GM10266 (cell line): ENCODE results near the gene DDX56.

Experiments used
- DNase-seq: peaks from one replicate; pipeline ENCODE4 v3.0.0; 2012; ENCODE audit errors: extremely low spot score
- CTCF ChIP-seq: IDR thresholded peaks from 2 replicates; pipeline ENCODE4 v1.5.1; 2012; ENCODE audit warnings: mild to moderate bottlenecking, low read depth; ENCODE audit not compliant: control insufficient read depth, insufficient read depth; ENCODE audit errors: missing control alignments

DDX56 gene

GRCh38 chr7:44531421-44532380 lies 42.0 kb downstream of the DDX56 start:
- no peak for TF ChIP-seq CTCF
- no peak for DNase-seq

GRCh38 chr7:44530990-44531389 lies 42.7 kb downstream of the DDX56 start:
- no peak for DNase-seq
- no peak for TF ChIP-seq CTCF

GRCh38 chr7:44524811-44525388 lies 48.8 kb downstream of the DDX56 start:
- no peak for TF ChIP-seq CTCF

GRCh38 chr7:44522315-44522714 lies 51.4 kb downstream of the DDX56 start:
- no peak for DNase-seq
- TF ChIP-seq CTCF, result no peak

More at GRCh38 chr7:44524811-44525388, 48.8 kb downstream of the DDX56 start:
- no peak for DNase-seq

GRCh38 chr7:44521347-44522095 lies 52.2 kb downstream of the DDX56 start:
- DNase-seq, result no peak
- TF ChIP-seq CTCF, result no peak

- no peak for TF ChIP-seq CTCF
- DNase-seq, result no peak
These were observed 53.1 kb downstream of the DDX56 start for GRCh38 chr7:44520574-44520973.

GRCh38 chr7:44519546-44519945 lies 54.2 kb downstream of the DDX56 start:
- no peak for DNase-seq
- TF ChIP-seq CTCF, result no peak
